Measurements from ENCODE around the gene ANKRD18A.

Gene ANKRD18A

DNA sequence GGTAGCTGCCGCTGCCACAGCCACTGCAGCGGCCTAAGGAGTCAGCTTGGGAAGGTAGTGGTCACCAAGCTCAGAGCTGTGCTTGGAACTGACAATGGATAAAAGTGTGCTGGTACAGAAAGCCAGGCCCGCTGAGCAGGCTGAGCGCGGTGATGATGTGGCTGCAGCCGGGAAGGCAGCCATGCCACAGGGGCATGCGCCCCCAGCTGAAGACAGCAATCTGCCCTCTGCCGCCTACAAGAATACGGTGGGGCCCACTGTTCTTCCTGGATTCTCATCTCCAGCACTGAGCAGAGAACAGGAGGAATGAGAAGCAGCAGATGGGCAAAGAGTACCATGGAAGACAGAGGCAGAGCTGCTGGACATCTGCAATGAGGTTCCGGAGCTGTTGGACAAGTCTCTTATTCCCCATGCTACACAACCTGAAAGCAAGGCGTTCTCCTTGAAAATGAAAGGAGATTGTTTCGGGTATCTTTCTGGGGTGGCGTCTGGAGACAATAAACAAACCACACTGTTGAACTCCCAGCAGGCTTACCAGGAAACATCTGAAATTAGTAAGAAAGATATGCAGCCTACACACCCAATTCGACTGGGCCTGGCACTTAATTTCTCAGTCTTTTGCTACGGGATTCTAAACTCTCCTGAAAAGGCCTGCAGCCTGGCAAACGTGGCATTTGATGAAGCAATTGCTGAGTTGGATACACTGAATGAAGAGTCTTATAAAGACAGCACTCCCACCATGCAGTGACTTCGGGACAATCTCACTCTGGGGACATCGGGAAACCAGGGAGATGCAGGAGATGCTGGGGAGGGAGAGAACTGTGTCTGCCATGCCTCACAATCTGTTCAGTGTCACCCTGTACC lies 22.8 kb upstream of the ANKRD18A start:
- Histone ChIP-seq H3K9me3 (ENCODE audit: control insufficient read depth, insufficient read depth, low read depth, low read length) (no peaks in the 10 kb centered on the region), H3K36me3 (ENCODE audit: control insufficient read depth in 2 of 2, insufficient read depth in 1 of 2, low read length in 2 of 2) (no peaks in the 10 kb centered on the region), H3K27ac (ENCODE audit: extremely low read depth, low read depth, low read length) (no peak overlapping the region), H3K4me1 (ENCODE audit: control insufficient read depth, insufficient read depth, low read length) (0 out of 2 replicates have a peak, but pooled peaks cover 2% of the 10 kb centered on the region), H3K4me3 (ENCODE audit: low read depth, low read length) (no peak overlapping the region)
- ChIA-PET CTCF (interaction anchor here (0.5 to 4.5 kb wide), 17 partner anchors 7 to 958 kb away, joined by 3 to 56 read pairs (median 5); partner anchors contain the start of gene ANKRD18A), POLR2A (interaction anchor here (1.0 to 1.9 kb wide), 2 partner anchors 21 to 23 kb away, joined by 3 to 5 read pairs; partner anchors contain the start of gene ANKRD18A)
- TF ChIP-seq ZNF830 (tag by site-specific recombination; IDR thresholded peaks at IDR 0.05; ENCODE audit: low read depth) (no peak), ZBTB20 (tag by site-specific recombination; IDR thresholded peaks at IDR 0.05) (no peak), ZNF266 (tag by site-specific recombination; IDR thresholded peaks at IDR 0.05; ENCODE audit: low read depth) (no peak), ZNF549 (tag by site-specific recombination; IDR thresholded peaks at IDR 0.05) (no peak), ZNF19 (tag by site-specific recombination; IDR thresholded peaks at IDR 0.05; ENCODE audit: low read depth) (no peak), ZNF10 (tag by site-specific recombination; IDR thresholded peaks at IDR 0.05) (no peak), ZNF658 (tag by site-specific recombination; IDR thresholded peaks at IDR 0.05) (no peak), ZEB2 (tag by site-specific recombination; IDR thresholded peaks at IDR 0.05) (no peak), ZNF501 (tag by site-specific recombination; IDR thresholded peaks at IDR 0.05) (no peak), ZNF624 (tag by site-specific recombination; IDR thresholded peaks at IDR 0.05) (no peak)
- TF ChIP-seq, protein P1, sequence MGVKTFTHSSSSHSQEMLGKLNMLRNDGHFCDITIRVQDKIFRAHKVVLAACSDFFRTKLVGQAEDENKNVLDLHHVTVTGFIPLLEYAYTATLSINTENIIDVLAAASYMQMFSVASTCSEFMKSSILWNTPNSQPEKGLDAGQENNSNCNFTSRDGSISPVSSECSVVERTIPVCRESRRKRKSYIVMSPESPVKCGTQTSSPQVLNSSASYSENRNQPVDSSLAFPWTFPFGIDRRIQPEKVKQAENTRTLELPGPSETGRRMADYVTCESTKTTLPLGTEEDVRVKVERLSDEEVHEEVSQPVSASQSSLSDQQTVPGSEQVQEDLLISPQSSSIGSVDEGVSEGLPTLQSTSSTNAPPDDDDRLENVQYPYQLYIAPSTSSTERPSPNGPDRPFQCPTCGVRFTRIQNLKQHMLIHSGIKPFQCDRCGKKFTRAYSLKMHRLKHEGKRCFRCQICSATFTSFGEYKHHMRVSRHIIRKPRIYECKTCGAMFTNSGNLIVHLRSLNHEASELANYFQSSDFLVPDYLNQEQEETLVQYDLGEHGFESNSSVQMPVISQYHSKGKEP (tag by site-specific recombination; IDR thresholded peaks at IDR 0.05) = no peak
- TF ChIP-seq, protein P2, sequence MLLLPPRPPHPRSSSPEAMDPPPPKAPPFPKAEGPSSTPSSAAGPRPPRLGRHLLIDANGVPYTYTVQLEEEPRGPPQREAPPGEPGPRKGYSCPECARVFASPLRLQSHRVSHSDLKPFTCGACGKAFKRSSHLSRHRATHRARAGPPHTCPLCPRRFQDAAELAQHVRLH (tag by site-specific recombination; IDR thresholded peaks at IDR 0.05) = no peak
- TF ChIP-seq, protein P3, sequence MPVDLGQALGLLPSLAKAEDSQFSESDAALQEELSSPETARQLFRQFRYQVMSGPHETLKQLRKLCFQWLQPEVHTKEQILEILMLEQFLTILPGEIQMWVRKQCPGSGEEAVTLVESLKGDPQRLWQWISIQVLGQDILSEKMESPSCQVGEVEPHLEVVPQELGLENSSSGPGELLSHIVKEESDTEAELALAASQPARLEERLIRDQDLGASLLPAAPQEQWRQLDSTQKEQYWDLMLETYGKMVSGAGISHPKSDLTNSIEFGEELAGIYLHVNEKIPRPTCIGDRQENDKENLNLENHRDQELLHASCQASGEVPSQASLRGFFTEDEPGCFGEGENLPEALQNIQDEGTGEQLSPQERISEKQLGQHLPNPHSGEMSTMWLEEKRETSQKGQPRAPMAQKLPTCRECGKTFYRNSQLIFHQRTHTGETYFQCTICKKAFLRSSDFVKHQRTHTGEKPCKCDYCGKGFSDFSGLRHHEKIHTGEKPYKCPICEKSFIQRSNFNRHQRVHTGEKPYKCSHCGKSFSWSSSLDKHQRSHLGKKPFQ (tag by site-specific recombination; IDR thresholded peaks at IDR 0.05) = no peak
- TF ChIP-seq, protein P4, sequence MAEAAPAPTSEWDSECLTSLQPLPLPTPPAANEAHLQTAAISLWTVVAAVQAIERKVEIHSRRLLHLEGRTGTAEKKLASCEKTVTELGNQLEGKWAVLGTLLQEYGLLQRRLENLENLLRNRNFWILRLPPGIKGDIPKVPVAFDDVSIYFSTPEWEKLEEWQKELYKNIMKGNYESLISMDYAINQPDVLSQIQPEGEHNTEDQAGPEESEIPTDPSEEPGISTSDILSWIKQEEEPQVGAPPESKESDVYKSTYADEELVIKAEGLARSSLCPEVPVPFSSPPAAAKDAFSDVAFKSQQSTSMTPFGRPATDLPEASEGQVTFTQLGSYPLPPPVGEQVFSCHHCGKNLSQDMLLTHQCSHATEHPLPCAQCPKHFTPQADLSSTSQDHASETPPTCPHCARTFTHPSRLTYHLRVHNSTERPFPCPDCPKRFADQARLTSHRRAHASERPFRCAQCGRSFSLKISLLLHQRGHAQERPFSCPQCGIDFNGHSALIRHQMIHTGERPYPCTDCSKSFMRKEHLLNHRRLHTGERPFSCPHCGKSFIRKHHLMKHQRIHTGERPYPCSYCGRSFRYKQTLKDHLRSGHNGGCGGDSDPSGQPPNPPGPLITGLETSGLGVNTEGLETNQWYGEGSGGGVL (tag by site-specific recombination; IDR thresholded peaks at IDR 0.05) = no peak
- TF ChIP-seq, protein P5, sequence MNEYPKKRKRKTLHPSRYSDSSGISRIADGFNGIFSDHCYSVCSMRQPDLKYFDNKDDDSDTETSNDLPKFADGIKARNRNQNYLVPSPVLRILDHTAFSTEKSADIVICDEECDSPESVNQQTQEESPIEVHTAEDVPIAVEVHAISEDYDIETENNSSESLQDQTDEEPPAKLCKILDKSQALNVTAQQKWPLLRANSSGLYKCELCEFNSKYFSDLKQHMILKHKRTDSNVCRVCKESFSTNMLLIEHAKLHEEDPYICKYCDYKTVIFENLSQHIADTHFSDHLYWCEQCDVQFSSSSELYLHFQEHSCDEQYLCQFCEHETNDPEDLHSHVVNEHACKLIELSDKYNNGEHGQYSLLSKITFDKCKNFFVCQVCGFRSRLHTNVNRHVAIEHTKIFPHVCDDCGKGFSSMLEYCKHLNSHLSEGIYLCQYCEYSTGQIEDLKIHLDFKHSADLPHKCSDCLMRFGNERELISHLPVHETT (tag by site-specific recombination; IDR thresholded peaks at IDR 0.05) = no peak
- TF ChIP-seq, protein P6, sequence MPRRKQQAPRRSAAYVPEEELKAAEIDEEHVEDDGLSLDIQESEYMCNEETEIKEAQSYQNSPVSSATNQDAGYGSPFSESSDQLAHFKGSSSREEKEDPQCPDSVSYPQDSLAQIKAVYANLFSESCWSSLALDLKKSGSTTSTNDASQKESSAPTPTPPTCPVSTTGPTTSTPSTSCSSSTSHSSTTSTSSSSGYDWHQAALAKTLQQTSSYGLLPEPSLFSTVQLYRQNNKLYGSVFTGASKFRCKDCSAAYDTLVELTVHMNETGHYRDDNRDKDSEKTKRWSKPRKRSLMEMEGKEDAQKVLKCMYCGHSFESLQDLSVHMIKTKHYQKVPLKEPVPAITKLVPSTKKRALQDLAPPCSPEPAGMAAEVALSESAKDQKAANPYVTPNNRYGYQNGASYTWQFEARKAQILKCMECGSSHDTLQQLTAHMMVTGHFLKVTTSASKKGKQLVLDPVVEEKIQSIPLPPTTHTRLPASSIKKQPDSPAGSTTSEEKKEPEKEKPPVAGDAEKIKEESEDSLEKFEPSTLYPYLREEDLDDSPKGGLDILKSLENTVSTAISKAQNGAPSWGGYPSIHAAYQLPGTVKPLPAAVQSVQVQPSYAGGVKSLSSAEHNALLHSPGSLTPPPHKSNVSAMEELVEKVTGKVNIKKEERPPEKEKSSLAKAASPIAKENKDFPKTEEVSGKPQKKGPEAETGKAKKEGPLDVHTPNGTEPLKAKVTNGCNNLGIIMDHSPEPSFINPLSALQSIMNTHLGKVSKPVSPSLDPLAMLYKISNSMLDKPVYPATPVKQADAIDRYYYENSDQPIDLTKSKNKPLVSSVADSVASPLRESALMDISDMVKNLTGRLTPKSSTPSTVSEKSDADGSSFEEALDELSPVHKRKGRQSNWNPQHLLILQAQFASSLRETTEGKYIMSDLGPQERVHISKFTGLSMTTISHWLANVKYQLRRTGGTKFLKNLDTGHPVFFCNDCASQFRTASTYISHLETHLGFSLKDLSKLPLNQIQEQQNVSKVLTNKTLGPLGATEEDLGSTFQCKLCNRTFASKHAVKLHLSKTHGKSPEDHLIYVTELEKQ (tag by site-specific recombination; IDR thresholded peaks at IDR 0.05; ENCODE audit: borderline replicate concordance) = no peak

Measured in HEK293 (cell line).